OCI-LY3 (cell line): Measurements from ENCODE around the gene GSG1L.

Source experiments
- H2AFZ ChIP-seq: fragments of 200-600, 300-600 bp; shearing (Covaris generic); 2 replicates; pipeline ENCODE4 v1.6.0; 2014; ENCODE audit warnings: antibody characterized with exemption, low read depth, low read length
- H3K27ac ChIP-seq: fragments of 200-600, 300-600 bp; sonication (generic); 2 replicates; pipeline ENCODE4 v1.5.1; 2014; ENCODE audit warnings: mild to moderate bottlenecking, low read length, moderate library complexity, mixed read lengths
- H3K27me3 ChIP-seq: fragments of 200-600, 300-600 bp; sonication (generic); 2 replicates; pipeline ENCODE4 v1.6.1; 2014; ENCODE audit warnings: low read depth, low read length, mixed read lengths
- H3K36me3 ChIP-seq: fragments of 200-600, 300-600 bp; sonication (generic); replicated peaks from 2 replicates; pipeline ENCODE3; 2014; ENCODE audit warnings: low read depth, low read length, mixed read lengths
- H3K4me1 ChIP-seq: fragments of 300-600, 200-600 bp; sonication (generic); 2 replicates; pipeline ENCODE4 v1.6.1; 2014; ENCODE audit warnings: low read length, mixed read lengths
- H3K4me2 ChIP-seq: fragments of 200-600, 300-600 bp; sonication (generic); 2 replicates; pipeline ENCODE4 v1.6.1; 2014; ENCODE audit warnings: low read length, mixed read lengths
- H3K4me3 ChIP-seq: fragments of 300-600, 200-600 bp; sonication (generic); 2 replicates; pipeline ENCODE4 v1.5.1; 2014; ENCODE audit warnings: antibody characterized with exemption, mild to moderate bottlenecking, low read length, moderate library complexity
- H3K79me2 ChIP-seq: fragments of 300-600, 200-600 bp; shearing (Covaris generic); 2 replicates; pipeline ENCODE4 v1.6.1; 2014; ENCODE audit warnings: mild to moderate bottlenecking, low read length, mixed read lengths
- H3K9ac ChIP-seq: fragments of 300-600, 200-600 bp; shearing (Covaris generic); 2 replicates; pipeline ENCODE4 v1.6.0; 2014; ENCODE audit warnings: mild to moderate bottlenecking, low read length, moderate library complexity
- H3K9me3 ChIP-seq: fragments of 200-600, 300-600 bp; shearing (Covaris generic); 2 replicates; pipeline ENCODE4 v1.6.1; 2014; ENCODE audit warnings: low read length, mixed read lengths; ENCODE audit not compliant: insufficient read depth
- H4K20me1 ChIP-seq: fragments of 200-600, 300-600 bp; sonication (generic); 2 replicates; pipeline ENCODE4 v1.6.1; 2016; ENCODE audit warnings: low read length, mixed read lengths; ENCODE audit not compliant: insufficient read depth
- CTCF ChIP-seq: fragments of 200-600, 300-600 bp; sonication (generic); IDR thresholded peaks from 2 replicates; pipeline ENCODE4 v1.5.1; 2014; ENCODE audit warnings: antibody characterized with exemption, low read length, low read depth
- EZH2phosphoT487 ChIP-seq: fragments of 200-600 bp; shearing (Covaris generic); IDR thresholded peaks from 2 replicates; pipeline ENCODE4 v1.6.1; 2018; ENCODE audit warnings: antibody characterized with exemption, mixed run types, low read depth

The GSG1L gene

GRCh38 chr16:27774779-27775178 lies 288.7 kb downstream of the GSG1L start:
- no peak overlapping the region for H3K4me3 ChIP-seq
- H3K27me3 ChIP-seq = no peaks in the 10 kb centered on the region
- no peak overlapping the region for H3K9ac ChIP-seq
- H3K4me1 ChIP-seq = no peaks in the 10 kb centered on the region
- H3K36me3 ChIP-seq = no peaks in the 10 kb centered on the region
- H3K9me3 ChIP-seq = no peaks in the 10 kb centered on the region
- no peak overlapping the region for H3K4me2 ChIP-seq
- no peak overlapping the region for H2AFZ ChIP-seq
- no peaks in the 10 kb centered on the region for H3K79me2 ChIP-seq
- no peak overlapping the region for H3K27ac ChIP-seq
- TF ChIP-seq CTCF (no peak), EZH2phosphoT487 (no peak)
- no peaks in the 10 kb centered on the region for H4K20me1 ChIP-seq

GRCh38 chr16:27773344-27773743 lies 290.2 kb downstream of the GSG1L start:
- no peaks in the 10 kb centered on the region for H3K36me3 ChIP-seq
- no peak overlapping the region for H3K4me2 ChIP-seq
- no peaks in the 10 kb centered on the region for H3K79me2 ChIP-seq
- H3K4me3 ChIP-seq = no peak overlapping the region
- H3K4me1 ChIP-seq = no peaks in the 10 kb centered on the region
- H3K27ac ChIP-seq = no peak overlapping the region
- TF ChIP-seq EZH2phosphoT487 (no peak), CTCF (no peak)
- no peaks in the 10 kb centered on the region for H3K27me3 ChIP-seq
- no peaks in the 10 kb centered on the region for H4K20me1 ChIP-seq
- no peak overlapping the region for H3K9ac ChIP-seq
- H2AFZ ChIP-seq = no peak overlapping the region
- H3K9me3 ChIP-seq = no peaks in the 10 kb centered on the region

GRCh38 chr16:27772093-27772825 lies 291.3 kb downstream of the GSG1L start:
- Histone ChIP-seq H4K20me1 (no peaks in the 10 kb centered on the region), H3K27ac (no peak overlapping the region), H3K4me1 (no peaks in the 10 kb centered on the region), H2AFZ (no peak overlapping the region), H3K36me3 (no peaks in the 10 kb centered on the region), H3K27me3 (no peaks in the 10 kb centered on the region), H3K4me3 (no peak overlapping the region), H3K9ac (no peak overlapping the region), H3K9me3 (no peaks in the 10 kb centered on the region), H3K4me2 (no peak overlapping the region), H3K79me2 (no peaks in the 10 kb centered on the region)
- TF ChIP-seq EZH2phosphoT487 = no peak
- no peak for TF ChIP-seq CTCF

GRCh38 chr16:27771201-27771910 lies 292.2 kb downstream of the GSG1L start:
- Histone ChIP-seq H3K36me3 (no peaks in the 10 kb centered on the region), H3K79me2 (no peaks in the 10 kb centered on the region), H3K9ac (no peak overlapping the region), H4K20me1 (no peaks in the 10 kb centered on the region), H3K27me3 (no peaks in the 10 kb centered on the region), H3K4me2 (no peak overlapping the region), H3K4me3 (no peak overlapping the region), H3K9me3 (no peaks in the 10 kb centered on the region), H3K27ac (no peak overlapping the region), H3K4me1 (no peaks in the 10 kb centered on the region), H2AFZ (no peak overlapping the region)
- TF ChIP-seq CTCF (no peak), EZH2phosphoT487 (no peak)
